ENCODE measurements around the gene BPHL.

The BPHL gene

GRCh38 chr6:3086282-3086946 is 32.1 kb upstream of the BPHL start:
- Histone ChIP-seq H3K27me3 (ENCODE audit: insufficient read depth, low read length) (no peaks in the 10 kb centered on the region), H2AFZ (ENCODE audit: low read length, unreplicated experiment) (no peak overlapping the region), H3K4me3 (ENCODE audit: low read depth, low read length) (no peak overlapping the region), H3K36me3 (ENCODE audit: insufficient read depth, low read length) (peaks cover 37% of the 10 kb centered on the region), H3K27ac (ENCODE audit: low read depth, low read length) (no peak overlapping the region), H3K4me1 (ENCODE audit: control insufficient read depth, insufficient read depth, low read length, unreplicated experiment) (peaks cover 6% of the 10 kb centered on the region), H3K79me2 (ENCODE audit: control insufficient read depth, insufficient read depth, low read length, unreplicated experiment) (no peaks in the 10 kb centered on the region)

GRCh38 chr6:3088446-3088845 is 30.1 kb upstream of the BPHL start:
- H3K36me3 ChIP-seq (ENCODE audit: insufficient read depth, low read length): peaks cover 21% of the 10 kb centered on the region

GRCh38 chr6:3088968-3089367 is 29.5 kb upstream of the BPHL start:
- no peak overlapping the region for H2AFZ ChIP-seq (ENCODE audit: low read length, unreplicated experiment)
- H3K36me3 ChIP-seq (ENCODE audit: insufficient read depth, low read length): peaks cover 21% of the 10 kb centered on the region
- H3K27ac ChIP-seq (ENCODE audit: low read depth, low read length): no peak overlapping the region
- no peaks in the 10 kb centered on the region for H3K79me2 ChIP-seq (ENCODE audit: control insufficient read depth, insufficient read depth, low read length, unreplicated experiment)
- no peaks in the 10 kb centered on the region for H3K27me3 ChIP-seq (ENCODE audit: insufficient read depth, low read length)
- H3K4me3 ChIP-seq (ENCODE audit: low read depth, low read length): no peak overlapping the region
- peaks cover 6% of the 10 kb centered on the region for H3K4me1 ChIP-seq (ENCODE audit: control insufficient read depth, insufficient read depth, low read length, unreplicated experiment)

More at GRCh38 chr6:3088446-3088845, 30.1 kb upstream of the BPHL start:
- H3K4me3 ChIP-seq (ENCODE audit: low read depth, low read length): no peak overlapping the region
- no peaks in the 10 kb centered on the region for H3K27me3 ChIP-seq (ENCODE audit: insufficient read depth, low read length)
- H3K27ac ChIP-seq (ENCODE audit: low read depth, low read length): no peak overlapping the region
- no peaks in the 10 kb centered on the region for H3K79me2 ChIP-seq (ENCODE audit: control insufficient read depth, insufficient read depth, low read length, unreplicated experiment)
- H3K4me1 ChIP-seq (ENCODE audit: control insufficient read depth, insufficient read depth, low read length, unreplicated experiment): peaks cover 6% of the 10 kb centered on the region
- H2AFZ ChIP-seq (ENCODE audit: low read length, unreplicated experiment): no peak overlapping the region

GRCh38 chr6:3090013-3090412 is 28.5 kb upstream of the BPHL start:
- Histone ChIP-seq H3K36me3 (ENCODE audit: insufficient read depth, low read length) (peaks cover 18% of the 10 kb centered on the region), H3K4me1 (ENCODE audit: control insufficient read depth, insufficient read depth, low read length, unreplicated experiment) (peaks cover 6% of the 10 kb centered on the region), H3K79me2 (ENCODE audit: control insufficient read depth, insufficient read depth, low read length, unreplicated experiment) (no peaks in the 10 kb centered on the region), H2AFZ (ENCODE audit: low read length, unreplicated experiment) (no peak overlapping the region), H3K27ac (ENCODE audit: low read depth, low read length) (no peak overlapping the region), H3K27me3 (ENCODE audit: insufficient read depth, low read length) (no peaks in the 10 kb centered on the region), H3K4me3 (ENCODE audit: low read depth, low read length) (no peak overlapping the region)

GRCh38 chr6:3094815-3095214 is 23.7 kb upstream of the BPHL start:
- Histone ChIP-seq H3K79me2 (ENCODE audit: control insufficient read depth, insufficient read depth, low read length, unreplicated experiment) (no peaks in the 10 kb centered on the region), H3K4me3 (ENCODE audit: low read depth, low read length) (no peak overlapping the region), H3K4me1 (ENCODE audit: control insufficient read depth, insufficient read depth, low read length, unreplicated experiment) (no peaks in the 10 kb centered on the region), H3K27ac (ENCODE audit: low read depth, low read length) (no peak overlapping the region), H3K27me3 (ENCODE audit: insufficient read depth, low read length) (no peaks in the 10 kb centered on the region), H3K36me3 (ENCODE audit: insufficient read depth, low read length) (peaks cover 23% of the 10 kb centered on the region), H2AFZ (ENCODE audit: low read length, unreplicated experiment) (no peak overlapping the region)

GRCh38 chr6:3102875-3103274 is 15.6 kb upstream of the BPHL start:
- Histone ChIP-seq H2AFZ (ENCODE audit: low read length, unreplicated experiment) (no peak overlapping the region), H3K4me3 (ENCODE audit: low read depth, low read length) (no peak overlapping the region), H3K4me1 (ENCODE audit: control insufficient read depth, insufficient read depth, low read length, unreplicated experiment) (no peaks in the 10 kb centered on the region), H3K36me3 (ENCODE audit: insufficient read depth, low read length) (peaks cover 31% of the 10 kb centered on the region), H3K27me3 (ENCODE audit: insufficient read depth, low read length) (no peaks in the 10 kb centered on the region), H3K27ac (ENCODE audit: low read depth, low read length) (no peak overlapping the region), H3K79me2 (ENCODE audit: control insufficient read depth, insufficient read depth, low read length, unreplicated experiment) (no peaks in the 10 kb centered on the region)

- Histone ChIP-seq H3K36me3 (ENCODE audit: insufficient read depth, low read length) (peaks cover 37% of the 10 kb centered on the region), H3K27ac (ENCODE audit: low read depth, low read length) (no peak overlapping the region), H3K79me2 (ENCODE audit: control insufficient read depth, insufficient read depth, low read length, unreplicated experiment) (no peaks in the 10 kb centered on the region), H3K4me1 (ENCODE audit: control insufficient read depth, insufficient read depth, low read length, unreplicated experiment) (no peaks in the 10 kb centered on the region), H3K4me3 (ENCODE audit: low read depth, low read length) (no peak overlapping the region), H3K27me3 (ENCODE audit: insufficient read depth, low read length) (no peaks in the 10 kb centered on the region), H2AFZ (ENCODE audit: low read length, unreplicated experiment) (no peak overlapping the region)
Measured at GRCh38 chr6:3108746-3109414, 9.6 kb upstream of the BPHL start.

GRCh38 chr6:3109761-3110160 is 8.8 kb upstream of the BPHL start:
- H3K79me2 ChIP-seq (ENCODE audit: control insufficient read depth, insufficient read depth, low read length, unreplicated experiment): no peaks in the 10 kb centered on the region
- no peaks in the 10 kb centered on the region for H3K4me1 ChIP-seq (ENCODE audit: control insufficient read depth, insufficient read depth, low read length, unreplicated experiment)
- H3K36me3 ChIP-seq (ENCODE audit: insufficient read depth, low read length): peaks cover 30% of the 10 kb centered on the region
- H3K4me3 ChIP-seq (ENCODE audit: low read depth, low read length): no peak overlapping the region
- H3K27me3 ChIP-seq (ENCODE audit: insufficient read depth, low read length): no peaks in the 10 kb centered on the region
- no peak overlapping the region for H3K27ac ChIP-seq (ENCODE audit: low read depth, low read length)
- H2AFZ ChIP-seq (ENCODE audit: low read length, unreplicated experiment): no peak overlapping the region

GRCh38 chr6:3114377-3114776 is 4.1 kb upstream of the BPHL start:
- no peak overlapping the region for H3K27ac ChIP-seq (ENCODE audit: low read depth, low read length)
- no peak overlapping the region for H2AFZ ChIP-seq (ENCODE audit: low read length, unreplicated experiment)
- H3K36me3 ChIP-seq (ENCODE audit: insufficient read depth, low read length): peaks cover 17% of the 10 kb centered on the region

GRCh38 chr6:3117912-3118352 is 579 bp upstream of the BPHL start:
- Histone ChIP-seq H3K4me3 (ENCODE audit: low read depth, low read length) (peak overlapping the region; percentile 97), H3K79me2 (ENCODE audit: control insufficient read depth, insufficient read depth, low read length, unreplicated experiment) (peaks cover 5% of the 10 kb centered on the region), H2AFZ (ENCODE audit: low read length, unreplicated experiment) (peak overlapping the region; percentile 73), H3K36me3 (ENCODE audit: insufficient read depth, low read length) (peaks cover 8% of the 10 kb centered on the region; the same call in 1 of the 2 replicates), H3K27ac (ENCODE audit: low read depth, low read length) (peak overlapping the region; percentile 93), H3K4me1 (ENCODE audit: control insufficient read depth, insufficient read depth, low read length, unreplicated experiment) (peaks cover 10% of the 10 kb centered on the region), H3K27me3 (ENCODE audit: insufficient read depth, low read length) (no peaks in the 10 kb centered on the region)

More at GRCh38 chr6:3114377-3114776, 4.1 kb upstream of the BPHL start:
- H3K4me3 ChIP-seq (ENCODE audit: low read depth, low read length): no peak overlapping the region
- peaks cover 7% of the 10 kb centered on the region for H3K4me1 ChIP-seq (ENCODE audit: control insufficient read depth, insufficient read depth, low read length, unreplicated experiment)
- peaks cover 3% of the 10 kb centered on the region for H3K79me2 ChIP-seq (ENCODE audit: control insufficient read depth, insufficient read depth, low read length, unreplicated experiment)
- no peaks in the 10 kb centered on the region for H3K27me3 ChIP-seq (ENCODE audit: insufficient read depth, low read length)

All from ACC112 (cell line).